GM18858 (cell line): ENCODE data around the gene FAM240A.
"Not testable (repeated sequence)": the region's sequence is repeated elsewhere in the genome, so short reads cannot be mapped to it uniquely, and the experiment has no call there.

Source experiments
- ATAC-seq: cut with Tn5 transposase; IDR thresholded peaks from one replicate; pipeline ENCODE4 v1.9.1; 2021; ENCODE audit not compliant: unreplicated experiment

FAM240A gene

GRCh38 chr3:46586738-46587246, 25.5 kb upstream of the FAM240A start:
- ATAC-seq: no peak

DNA sequence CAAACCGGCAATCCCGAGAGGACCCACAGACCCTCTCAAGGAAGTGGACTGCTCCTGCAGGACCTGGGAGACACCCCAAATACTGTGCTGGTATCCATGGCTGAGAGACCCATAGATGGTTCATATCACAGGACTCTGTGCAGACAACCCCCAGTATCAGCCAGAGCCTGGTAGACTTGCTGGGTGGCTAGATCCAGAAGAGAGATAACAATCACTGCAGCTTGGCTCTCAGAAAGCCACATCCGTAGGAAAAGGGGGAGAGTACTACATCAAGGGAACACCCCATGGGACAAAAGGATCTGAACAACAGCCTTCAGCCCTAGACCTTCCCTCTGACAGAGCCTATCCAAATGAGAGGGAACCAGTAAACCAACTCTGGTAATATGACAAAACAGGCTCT, 25.1 kb upstream of the FAM240A start:
- ATAC-seq: not testable (repeated sequence)

DNA sequence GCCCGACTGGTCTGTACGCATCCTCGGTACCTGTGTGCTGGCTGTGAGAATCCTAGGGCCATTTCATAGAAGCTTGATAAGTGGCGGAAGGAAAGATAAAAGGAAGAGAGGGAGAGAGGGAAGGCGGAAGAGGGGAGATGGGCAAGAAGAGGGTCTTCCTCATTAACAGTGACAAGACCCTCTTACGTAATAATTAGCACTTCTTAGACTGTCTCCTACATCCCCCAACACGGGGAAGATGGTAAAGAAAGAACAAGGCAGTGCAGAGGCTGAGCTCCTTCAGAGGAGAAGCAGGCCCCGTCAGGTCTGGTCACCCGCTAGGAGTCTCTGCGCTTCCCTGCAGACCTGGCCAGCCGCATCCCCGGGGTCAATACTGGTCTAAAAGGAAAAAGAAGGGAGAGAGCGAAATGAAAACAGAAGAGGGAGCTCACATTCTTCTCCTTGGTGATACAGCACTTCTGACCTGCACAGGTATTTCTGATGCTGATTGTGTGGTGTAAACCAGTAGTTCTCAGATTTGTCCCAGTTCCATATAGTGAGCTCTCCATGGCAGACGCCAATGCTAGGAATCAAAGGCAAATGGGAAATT, 19.0 kb upstream of the FAM240A start:
- ATAC-seq: no peak

GRCh38 chr3:46593979-46594378, 18.3 kb upstream of the FAM240A start:
- ATAC-seq: no peak

GRCh38 chr3:46594723-46595122, 17.6 kb upstream of the FAM240A start:
- ATAC-seq: no peak

DNA sequence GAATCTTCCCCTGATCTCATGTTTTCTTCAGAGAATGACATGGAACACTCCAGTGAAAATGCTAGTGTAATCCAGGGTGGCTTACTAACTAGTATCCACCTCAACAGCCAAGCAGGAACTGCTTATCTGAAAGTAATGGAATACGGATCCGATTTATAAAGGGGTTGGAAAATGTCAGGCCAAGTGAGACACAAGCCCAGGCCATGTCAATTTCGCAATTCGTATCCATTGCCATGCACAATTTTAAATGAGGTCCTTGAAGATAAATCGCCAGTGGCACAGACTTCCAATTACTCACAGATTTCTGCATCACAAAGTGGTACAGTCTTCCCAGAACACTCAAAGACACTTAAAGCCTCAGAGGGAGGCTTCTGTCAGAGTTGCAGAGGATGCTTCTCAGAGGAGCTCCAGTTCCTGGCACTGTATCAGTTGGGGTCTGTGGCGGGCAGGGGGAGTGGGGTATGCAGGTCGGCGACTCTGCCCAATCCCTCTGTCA, 16.5 kb upstream of the FAM240A start:
- ATAC-seq: no peak

GRCh38 chr3:46599590-46599989, 12.7 kb upstream of the FAM240A start:
- no peak for ATAC-seq

DNA sequence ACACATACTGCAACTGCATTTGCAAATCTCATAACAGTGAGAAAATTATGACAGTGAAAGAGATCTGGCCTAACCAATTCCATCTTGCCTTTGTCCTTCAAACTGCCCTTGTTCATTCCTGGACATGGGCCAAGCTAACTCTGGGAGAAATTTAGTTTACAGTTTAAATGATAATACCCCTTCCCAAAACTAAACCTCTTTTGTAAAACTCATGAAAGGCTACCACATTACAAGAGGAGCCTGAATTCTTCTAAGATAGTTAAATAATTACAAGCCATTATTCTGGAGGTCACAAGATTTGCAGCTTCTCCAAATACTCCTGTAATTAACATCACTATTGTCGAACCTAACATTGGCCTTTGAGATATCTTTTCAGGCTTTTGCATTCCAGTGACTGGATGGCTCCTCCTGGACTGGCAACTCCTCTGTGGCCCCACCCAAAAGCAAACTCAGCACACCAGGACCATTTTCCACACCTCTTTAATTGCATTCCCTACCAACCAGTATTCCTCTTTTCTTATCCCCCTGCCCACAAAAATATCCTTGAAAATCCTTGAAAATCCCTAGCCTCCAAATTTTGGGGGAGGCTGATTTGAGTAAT, 8.8 kb upstream of the FAM240A start:
- ATAC-seq: no peak

GRCh38 chr3:46604127-46604526, 8.2 kb upstream of the FAM240A start:
- no peak for ATAC-seq

- ATAC-seq: no peak
These were observed 4.7 kb upstream of the FAM240A start for GRCh38 chr3:46607603-46608028.

GRCh38 chr3:46609212-46609721, 3.1 kb upstream of the FAM240A start:
- no peak for ATAC-seq

DNA sequence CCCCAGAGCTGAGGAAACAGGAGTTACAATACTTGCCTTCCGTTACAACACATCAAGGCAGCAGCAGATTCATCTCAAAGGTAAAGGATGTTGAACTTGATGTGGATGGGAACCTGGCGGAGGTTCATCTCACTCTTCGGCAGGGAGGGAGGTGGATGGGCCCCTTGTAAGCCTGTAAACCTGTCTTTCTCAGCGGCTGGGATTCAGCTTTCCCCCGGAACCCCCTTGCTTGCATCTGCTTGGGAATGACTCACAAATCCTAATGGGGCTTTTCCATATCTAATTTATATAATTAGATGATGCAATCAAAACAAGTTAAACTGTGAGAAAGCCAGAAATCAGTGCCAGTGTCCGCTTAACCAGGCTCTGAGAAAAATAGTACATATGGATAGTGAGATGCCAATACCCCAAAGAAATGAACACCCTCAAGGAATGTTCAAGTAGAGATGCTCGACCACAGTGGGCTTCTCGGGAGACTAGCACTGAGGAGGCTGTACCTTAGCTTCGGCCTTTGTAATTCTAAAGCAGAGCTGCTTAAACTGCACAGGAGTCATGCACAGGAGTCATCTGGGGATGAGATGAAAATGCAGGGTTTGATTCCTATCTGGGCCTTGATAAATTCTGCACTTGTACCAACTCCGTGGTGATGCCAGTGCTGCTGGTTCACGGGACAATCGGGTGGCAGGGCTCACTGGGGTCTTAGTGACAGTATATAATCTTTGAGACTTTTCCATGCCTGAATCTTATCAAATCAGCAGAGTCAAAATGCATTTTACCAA, 2.2 kb upstream of the FAM240A start:
- ATAC-seq: no peak

GRCh38 chr3:46613313-46614005, 1.1 kb downstream of the FAM240A start:
- ATAC-seq: no peak

GRCh38 chr3:46614431-46614830, 2.1 kb downstream of the FAM240A start:
- ATAC-seq: no peak

- no peak for ATAC-seq
These were observed 2.9 kb downstream of the FAM240A start for GRCh38 chr3:46615050-46615775.

DNA sequence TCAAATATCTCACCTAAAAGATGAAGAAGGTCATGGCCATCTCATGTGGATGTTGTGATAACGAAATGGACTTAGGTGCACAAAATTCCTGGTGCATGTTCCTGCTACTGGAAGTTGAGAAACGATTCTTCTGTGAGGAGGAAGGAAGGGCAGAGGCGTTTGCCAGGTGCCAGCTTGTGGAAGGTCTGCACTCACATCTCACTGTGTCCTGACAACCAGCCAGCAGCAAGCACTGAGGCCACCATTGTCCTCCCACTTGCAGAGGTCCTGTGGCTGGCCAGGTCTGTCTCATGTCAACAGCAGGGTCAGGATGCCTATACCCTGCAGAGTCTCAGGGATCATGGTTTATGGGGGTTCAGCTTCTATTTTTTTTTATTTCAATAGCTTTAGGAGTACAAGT, 3.7 kb downstream of the FAM240A start:
- no peak for ATAC-seq

GRCh38 chr3:46617941-46618340, 5.6 kb downstream of the FAM240A start:
- ATAC-seq: no peak

- ATAC-seq: no peak
These were observed 7.8 kb downstream of the FAM240A start for GRCh38 chr3:46619845-46620778.

- no peak for ATAC-seq
These were observed 12.2 kb downstream of the FAM240A start for GRCh38 chr3:46624533-46624932.
